GM12891 (cell line): Measurements from ENCODE around the gene LAMTOR1.

Experiments
- POLR2A ChIP-seq: IDR thresholded peaks from 2 replicates; pipeline ENCODE4 v1.6.1; 2011; ENCODE audit warnings: low read depth, low read length, control low read depth
- POLR2AphosphoS5 ChIP-seq: IDR thresholded peaks from 2 replicates; pipeline ENCODE4 v1.6.1; 2011; ENCODE audit warnings: low read depth, low read length, control low read depth
- POU2F2 ChIP-seq: IDR thresholded peaks from 2 replicates; pipeline ENCODE4 v1.6.1; 2011; ENCODE audit warnings: low read depth, mild to moderate bottlenecking, control low read depth, low read length, moderate library complexity
- SPI1 ChIP-seq: IDR thresholded peaks from 2 replicates; pipeline ENCODE4 v1.6.1; 2011; ENCODE audit warnings: low read depth, low read length, control low read depth
- TAF1 ChIP-seq: IDR thresholded peaks from 2 replicates; pipeline ENCODE4 v1.6.1; 2011; ENCODE audit warnings: low read depth, low read length, control low read depth

DNA sequence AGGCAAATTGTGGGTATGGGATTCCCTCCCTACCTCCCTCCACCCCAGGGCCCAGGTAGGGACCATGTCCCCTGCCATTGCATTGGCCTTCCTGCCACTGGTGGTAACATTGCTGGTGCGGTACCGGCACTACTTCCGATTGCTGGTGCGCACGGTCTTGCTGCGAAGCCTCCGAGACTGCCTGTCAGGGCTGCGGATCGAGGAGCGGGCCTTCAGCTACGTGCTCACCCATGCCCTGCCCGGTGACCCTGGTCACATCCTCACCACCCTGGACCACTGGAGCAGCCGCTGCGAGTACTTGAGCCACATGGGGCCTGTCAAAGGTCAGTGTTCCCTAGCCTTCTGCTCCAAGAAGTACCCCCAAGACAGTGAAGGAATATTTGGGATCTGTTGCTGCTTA, 2.8 kb upstream of the LAMTOR1 start, which contains the start of gene TOMT:
- TF ChIP-seq POLR2AphosphoS5: no peak
- TF ChIP-seq POLR2A: no peak
- TF ChIP-seq SPI1: no peak
- TF ChIP-seq TAF1: no peak
- TF ChIP-seq POU2F2: no peak
